ENCODE data around the gene NUP43.
"Not testable (repeated sequence)": the region's sequence is repeated elsewhere in the genome, so short reads cannot be mapped to it uniquely, and the experiment has no call there.

NUP43 gene

DNA sequence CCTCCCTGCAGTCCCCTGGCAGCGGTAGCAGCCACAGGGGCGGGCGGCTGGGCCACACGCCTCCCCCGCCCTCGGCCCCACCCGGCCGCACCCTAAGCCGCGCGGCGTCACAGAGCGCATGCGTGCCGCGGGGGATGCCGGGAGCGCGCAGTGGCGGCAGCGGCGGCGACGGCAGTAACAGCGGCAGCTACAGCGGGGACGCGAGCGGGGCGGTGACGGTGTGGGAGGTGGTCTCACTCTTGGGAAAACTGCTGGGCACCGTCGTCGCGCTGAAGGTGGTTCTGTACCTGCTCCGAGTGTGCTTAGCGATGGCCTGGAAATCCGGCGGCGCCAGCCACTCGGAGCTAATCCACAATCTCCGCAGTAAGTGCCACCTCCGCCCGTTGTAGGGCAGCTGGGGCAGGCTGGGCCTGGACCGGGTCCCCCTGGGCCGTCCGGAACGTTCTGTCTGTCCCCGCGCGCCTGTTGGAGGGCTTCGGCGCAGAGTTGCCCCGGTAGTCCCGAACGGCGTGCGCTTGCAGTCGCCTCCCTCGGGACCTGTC is 3.3 kb upstream of the NUP43 start, which contains the start of gene PCMT1:
TSS of gene PCMT1 (plus strand) at position 148 of the 542 bp plus-strand sequence. CDS start at position 309, 161 bp downstream.
- peak within 1 kb of the TSS; percentile 99 for H3K4me3 ChIP-seq (ENCODE audit: control insufficient read depth, low read depth, low read length)
- TF ChIP-seq, protein P1, sequence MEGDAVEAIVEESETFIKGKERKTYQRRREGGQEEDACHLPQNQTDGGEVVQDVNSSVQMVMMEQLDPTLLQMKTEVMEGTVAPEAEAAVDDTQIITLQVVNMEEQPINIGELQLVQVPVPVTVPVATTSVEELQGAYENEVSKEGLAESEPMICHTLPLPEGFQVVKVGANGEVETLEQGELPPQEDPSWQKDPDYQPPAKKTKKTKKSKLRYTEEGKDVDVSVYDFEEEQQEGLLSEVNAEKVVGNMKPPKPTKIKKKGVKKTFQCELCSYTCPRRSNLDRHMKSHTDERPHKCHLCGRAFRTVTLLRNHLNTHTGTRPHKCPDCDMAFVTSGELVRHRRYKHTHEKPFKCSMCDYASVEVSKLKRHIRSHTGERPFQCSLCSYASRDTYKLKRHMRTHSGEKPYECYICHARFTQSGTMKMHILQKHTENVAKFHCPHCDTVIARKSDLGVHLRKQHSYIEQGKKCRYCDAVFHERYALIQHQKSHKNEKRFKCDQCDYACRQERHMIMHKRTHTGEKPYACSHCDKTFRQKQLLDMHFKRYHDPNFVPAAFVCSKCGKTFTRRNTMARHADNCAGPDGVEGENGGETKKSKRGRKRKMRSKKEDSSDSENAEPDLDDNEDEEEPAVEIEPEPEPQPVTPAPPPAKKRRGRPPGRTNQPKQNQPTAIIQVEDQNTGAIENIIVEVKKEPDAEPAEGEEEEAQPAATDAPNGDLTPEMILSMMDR (IDR thresholded peaks at IDR 0.05; ENCODE audit: control insufficient read depth, insufficient read depth, low read depth, low read length, missing control alignments): no peak
- DNase-seq (ENCODE audit: low read depth): peak; percentile 70

- peak overlapping the region; percentile 41 for H3K4me3 ChIP-seq (ENCODE audit: control insufficient read depth, low read depth, low read length)
- not testable (repeated sequence) for DNase-seq (ENCODE audit: low read depth)
These were observed 2.8 kb upstream of the NUP43 start for GRCh38 chr6:149749082-149749593.

DNA sequence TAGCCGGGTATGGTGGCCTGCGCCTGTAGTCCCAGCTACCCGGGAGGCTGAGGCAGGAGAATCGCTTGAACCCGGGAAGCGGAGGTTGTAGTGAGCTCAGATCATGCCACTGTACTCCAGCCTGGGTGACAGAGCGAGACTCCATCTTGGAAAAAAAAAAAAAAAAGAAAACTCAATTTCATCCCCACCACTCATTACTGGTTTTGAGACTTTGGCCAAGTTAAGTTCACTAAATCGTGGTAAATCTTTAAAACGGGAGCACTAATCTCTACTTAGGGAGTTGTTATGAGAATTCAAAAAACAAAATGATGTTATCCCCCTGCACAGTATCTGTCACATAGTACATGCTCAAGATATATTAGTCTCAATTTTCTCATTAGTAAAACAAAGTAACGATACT is 1.1 kb downstream of the NUP43 start:
- H3K4me3 ChIP-seq (ENCODE audit: control insufficient read depth, low read depth, low read length): peak overlapping the region; percentile 85
- DNase-seq (ENCODE audit: low read depth): not testable (repeated sequence)

DNA sequence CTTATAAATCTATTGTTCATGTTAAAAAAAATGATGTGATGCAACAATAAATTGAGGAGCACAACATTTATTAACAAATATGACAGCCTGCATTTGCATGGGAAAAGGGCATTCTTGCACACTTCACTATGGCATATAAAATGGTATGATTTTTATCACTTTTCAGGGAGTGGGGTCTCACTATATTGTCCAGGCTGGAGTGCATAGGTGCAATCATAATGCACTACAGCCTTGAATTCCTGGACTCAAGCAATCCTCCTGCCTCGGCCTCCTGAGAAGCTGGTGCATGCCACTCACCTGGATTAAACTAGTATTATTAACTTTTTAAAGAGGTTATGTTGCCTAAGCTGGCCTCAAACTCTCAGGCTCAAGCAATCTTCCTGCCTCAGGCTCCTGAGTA is 11.4 kb downstream of the NUP43 start:
- DNase-seq (ENCODE audit: low read depth): no peak
- H3K4me3 ChIP-seq (ENCODE audit: control insufficient read depth, low read depth, low read length): no peak overlapping the region
- TF ChIP-seq, protein P1 (IDR thresholded peaks at IDR 0.05; ENCODE audit: control insufficient read depth, insufficient read depth, low read depth, low read length, missing control alignments): no peak

DNA sequence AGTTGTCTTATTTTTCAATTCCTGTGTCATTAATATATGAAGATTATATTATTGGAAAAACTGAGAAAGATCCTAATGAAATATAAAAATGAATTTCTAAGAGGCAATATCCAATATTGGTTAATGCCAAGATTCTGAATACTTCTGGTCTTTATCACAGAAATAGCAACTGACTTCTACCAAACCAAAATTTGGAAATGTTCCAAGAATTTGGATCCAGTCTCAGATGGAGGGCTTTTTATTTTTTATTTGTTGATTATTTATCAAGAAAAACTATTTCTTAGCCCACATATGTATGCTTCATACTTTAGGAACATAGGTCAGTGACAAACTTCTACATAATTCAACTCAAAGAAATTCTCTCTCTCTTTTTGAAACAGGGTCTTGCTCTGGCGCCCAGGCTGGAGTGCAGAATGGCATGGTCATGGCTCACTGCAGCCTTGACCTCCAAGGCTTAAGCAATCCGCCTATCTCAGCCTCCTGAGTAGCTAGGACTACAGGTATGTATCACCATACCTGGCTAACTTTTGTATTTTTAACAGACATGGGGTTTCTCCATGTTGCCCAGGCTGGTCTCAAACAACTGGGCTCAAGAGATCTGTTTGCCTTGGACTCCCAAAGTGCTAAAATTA is 13.1 kb downstream of the NUP43 start:
- DNase-seq (ENCODE audit: low read depth): no peak
- H3K4me3 ChIP-seq (ENCODE audit: control insufficient read depth, low read depth, low read length): no peak overlapping the region
- TF ChIP-seq, protein P1 (IDR thresholded peaks at IDR 0.05; ENCODE audit: control insufficient read depth, insufficient read depth, low read depth, low read length, missing control alignments): no peak

DNA sequence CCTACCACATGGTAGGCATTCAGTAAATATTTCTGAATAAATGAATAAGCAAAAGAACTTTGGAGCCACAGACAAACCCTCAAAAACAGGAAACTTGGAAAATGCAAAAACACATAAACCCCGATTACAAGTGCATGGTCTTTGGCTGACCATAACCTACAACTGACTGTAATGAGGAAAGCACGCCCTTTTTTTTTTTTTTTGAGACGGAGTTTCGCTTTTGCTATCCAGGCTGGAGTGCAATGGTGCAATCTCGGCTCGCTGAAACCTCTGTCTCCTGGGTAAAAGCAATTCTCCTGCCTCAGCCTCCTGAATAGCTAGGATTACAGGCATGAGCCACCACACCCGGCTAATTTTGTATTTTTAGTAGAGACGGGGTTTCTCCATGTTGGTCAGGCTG is 16.5 kb downstream of the NUP43 start:
- TF ChIP-seq, protein P1 (IDR thresholded peaks at IDR 0.05; ENCODE audit: control insufficient read depth, insufficient read depth, low read depth, low read length, missing control alignments): no peak
- no peak for DNase-seq (ENCODE audit: low read depth)
- no peak overlapping the region for H3K4me3 ChIP-seq (ENCODE audit: control insufficient read depth, low read depth, low read length)

DNA sequence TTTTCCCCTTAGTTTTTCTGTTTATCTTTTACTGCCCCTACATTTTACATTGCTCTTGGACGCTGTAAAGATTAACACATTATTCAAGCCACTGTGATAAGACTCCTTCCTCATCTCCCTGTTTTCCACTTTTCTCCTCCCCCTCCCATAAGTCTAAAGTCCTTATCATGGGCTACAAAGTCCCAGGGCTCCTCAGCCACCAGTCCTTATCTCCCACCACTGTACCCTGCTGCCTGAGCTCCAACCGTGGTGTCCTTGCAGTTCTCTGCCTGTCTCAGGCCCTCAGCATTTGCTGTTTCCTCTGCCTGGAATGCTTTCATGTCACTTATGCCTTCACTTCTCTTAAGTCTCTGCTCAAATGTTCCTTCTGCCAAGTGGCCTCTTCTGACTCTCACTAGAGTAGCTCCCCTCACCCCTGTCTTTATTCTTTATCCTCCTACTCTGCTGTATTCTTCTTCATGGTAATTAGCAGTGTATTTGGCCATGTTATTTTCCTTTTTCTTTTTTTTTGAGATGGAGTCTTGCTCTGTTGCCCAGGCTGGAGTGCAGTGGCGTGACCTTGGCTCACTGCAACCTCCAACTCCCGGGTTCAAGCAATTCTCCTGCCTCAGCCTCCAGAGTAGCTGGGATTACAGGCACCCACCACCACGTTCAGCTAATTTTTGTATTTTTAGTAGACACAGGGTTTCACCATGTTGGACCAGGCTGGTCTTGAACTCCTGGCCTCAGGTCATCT is 17.7 kb downstream of the NUP43 start:
- DNase-seq (ENCODE audit: low read depth): no peak
- TF ChIP-seq, protein P1 (IDR thresholded peaks at IDR 0.05; ENCODE audit: control insufficient read depth, insufficient read depth, low read depth, low read length, missing control alignments): no peak

More for the DNA sequence above, 17.7 kb downstream of the NUP43 start:
- H3K4me3 ChIP-seq (ENCODE audit: control insufficient read depth, low read depth, low read length): no peak overlapping the region
